Astrocyte of the cerebellum (primary cell): ENCODE measurements around the gene AFAP1L1.

Experiments
- DNase-seq: peaks from one replicate; pipeline ENCODE4 v3.0.0-alpha.2; 2011; ENCODE audit warnings: low read depth
- H3K4me3 ChIP-seq: 2 replicates; pipeline ENCODE4 v1.5.1; 2011; ENCODE audit warnings: mild to moderate bottlenecking, low read depth, low read length, moderate library complexity
- in situ Hi-C: cut with HindIII; loops from 2 replicates; pipeline ENCODE4 v1.10.0; 2017; ENCODE audit warnings: low sequenced_read_pairs
- TF ChIP-seq, protein P1 (sequence below): IDR thresholded peaks from 2 replicates; pipeline ENCODE4 v1.5.1; 2012; ENCODE audit warnings: low read length, low read depth, moderate library complexity, mild to moderate bottlenecking; ENCODE audit errors: missing control alignments

AFAP1L1 gene

DNA sequence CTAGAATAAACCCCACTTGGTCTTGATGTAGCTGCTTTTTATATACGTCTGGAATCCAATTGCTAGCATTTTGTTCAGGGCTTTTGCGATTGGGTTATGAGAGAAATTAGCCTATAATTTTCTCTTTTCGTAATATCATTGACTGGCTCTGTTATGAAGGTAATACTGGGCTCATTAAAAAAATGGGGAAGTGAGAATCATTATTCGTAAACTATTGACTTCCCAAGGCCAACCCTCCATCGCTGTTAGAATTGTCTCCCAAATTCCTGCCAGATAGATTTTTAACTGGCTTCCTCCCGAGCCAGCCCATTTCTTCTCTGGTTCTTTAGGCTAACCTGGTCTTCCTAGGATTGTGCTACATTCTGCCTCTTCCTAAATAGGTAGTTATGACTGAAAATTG, 37.7 kb downstream of the AFAP1L1 start:
- TF ChIP-seq, protein P1, sequence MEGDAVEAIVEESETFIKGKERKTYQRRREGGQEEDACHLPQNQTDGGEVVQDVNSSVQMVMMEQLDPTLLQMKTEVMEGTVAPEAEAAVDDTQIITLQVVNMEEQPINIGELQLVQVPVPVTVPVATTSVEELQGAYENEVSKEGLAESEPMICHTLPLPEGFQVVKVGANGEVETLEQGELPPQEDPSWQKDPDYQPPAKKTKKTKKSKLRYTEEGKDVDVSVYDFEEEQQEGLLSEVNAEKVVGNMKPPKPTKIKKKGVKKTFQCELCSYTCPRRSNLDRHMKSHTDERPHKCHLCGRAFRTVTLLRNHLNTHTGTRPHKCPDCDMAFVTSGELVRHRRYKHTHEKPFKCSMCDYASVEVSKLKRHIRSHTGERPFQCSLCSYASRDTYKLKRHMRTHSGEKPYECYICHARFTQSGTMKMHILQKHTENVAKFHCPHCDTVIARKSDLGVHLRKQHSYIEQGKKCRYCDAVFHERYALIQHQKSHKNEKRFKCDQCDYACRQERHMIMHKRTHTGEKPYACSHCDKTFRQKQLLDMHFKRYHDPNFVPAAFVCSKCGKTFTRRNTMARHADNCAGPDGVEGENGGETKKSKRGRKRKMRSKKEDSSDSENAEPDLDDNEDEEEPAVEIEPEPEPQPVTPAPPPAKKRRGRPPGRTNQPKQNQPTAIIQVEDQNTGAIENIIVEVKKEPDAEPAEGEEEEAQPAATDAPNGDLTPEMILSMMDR = no peak
- DNase-seq = no peak
- in situ Hi-C loops = no loop called here
- no peak overlapping the region for H3K4me3 ChIP-seq

DNA sequence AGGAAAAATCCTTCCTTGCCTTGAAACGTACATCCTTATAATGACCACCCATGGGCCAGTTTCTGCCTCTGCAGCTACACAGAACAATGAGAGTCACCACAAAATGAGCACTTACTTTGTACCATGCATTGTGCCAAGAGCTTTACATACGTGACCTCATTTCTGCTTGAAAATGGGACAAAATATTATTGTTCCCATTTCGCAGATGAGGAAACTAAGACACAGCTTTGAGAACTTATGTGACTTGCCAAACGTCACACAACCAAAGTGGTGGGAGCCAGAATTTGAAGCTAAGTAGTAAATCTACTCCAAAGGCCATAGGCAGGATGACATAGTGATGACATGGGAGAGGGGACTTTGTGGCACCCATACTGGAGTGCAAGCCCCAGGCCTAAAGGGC, 38.8 kb downstream of the AFAP1L1 start:
- no peak overlapping the region for H3K4me3 ChIP-seq
- DNase-seq = no peak
- in situ Hi-C loops = no loop called here
- TF ChIP-seq, protein P1 = no peak

GRCh38 chr5:149310947-149311658, 39.4 kb downstream of the AFAP1L1 start:
- H3K4me3 ChIP-seq = no peak overlapping the region
- in situ Hi-C loops = no loop called here
- no peak for DNase-seq
- TF ChIP-seq, protein P1 = no peak

DNA sequence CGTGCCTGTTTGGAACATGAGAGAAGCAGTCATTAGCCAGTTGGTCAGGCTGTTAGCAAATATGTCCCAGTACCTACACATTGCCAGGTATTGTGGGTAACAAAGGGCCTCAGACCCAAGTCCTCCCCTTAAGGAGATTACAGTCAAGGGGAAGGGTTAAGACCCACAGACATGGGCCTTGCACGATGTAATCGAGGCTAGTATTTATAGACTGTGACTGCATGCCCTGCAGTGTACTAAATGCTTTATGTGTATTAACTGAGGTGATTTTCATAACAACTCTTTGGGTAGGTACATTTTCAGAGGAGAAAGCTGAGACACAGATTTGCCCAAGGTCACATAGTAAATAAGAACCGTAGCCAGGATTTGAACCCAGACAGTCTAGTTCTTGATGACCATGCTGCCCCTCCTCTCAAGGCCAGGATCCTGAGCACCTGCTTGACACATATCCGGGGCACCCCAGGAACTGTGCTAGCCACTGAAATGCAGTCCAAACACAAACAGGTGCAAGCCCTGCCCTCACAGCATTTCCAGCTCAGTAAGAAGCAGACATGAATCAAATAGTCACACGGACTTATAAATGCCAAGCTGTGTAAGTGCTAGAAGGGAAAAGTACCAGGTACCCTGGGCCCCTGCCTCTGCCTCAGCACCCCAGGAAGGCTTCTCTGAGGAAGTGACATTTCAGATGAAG, 41.6 kb downstream of the AFAP1L1 start:
- no peak overlapping the region for H3K4me3 ChIP-seq
- no peak for DNase-seq
- TF ChIP-seq, protein P1 = no peak
- in situ Hi-C loops = no loop called here

DNA sequence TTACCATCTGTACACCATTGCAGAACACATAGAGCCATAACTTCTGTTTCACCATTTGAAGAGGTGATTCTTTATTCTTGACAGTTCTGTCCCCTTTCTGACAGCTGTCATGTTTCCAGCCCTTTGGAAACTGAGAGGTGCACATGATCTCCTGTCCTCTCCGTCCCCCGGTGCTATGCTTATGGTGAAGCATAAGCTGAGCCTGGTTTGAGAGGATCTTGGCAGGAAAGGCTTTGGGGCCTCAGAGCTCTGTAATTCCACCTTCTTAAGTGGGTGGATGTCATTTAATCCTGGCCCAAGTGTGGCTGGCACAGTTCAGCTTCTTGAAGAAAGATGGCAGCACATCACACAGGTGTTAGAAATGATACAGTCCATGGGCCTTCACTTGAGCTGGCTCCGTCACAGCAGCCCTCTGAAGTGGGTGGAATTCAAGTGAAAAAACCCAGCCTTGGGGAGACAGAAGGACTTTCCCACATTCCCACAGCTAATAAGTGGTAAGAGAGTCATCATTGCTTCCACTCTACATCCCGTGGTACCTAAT, 43.0 kb downstream of the AFAP1L1 start:
- TF ChIP-seq, protein P1 = no peak
- no peak for DNase-seq
- no peak overlapping the region for H3K4me3 ChIP-seq
- in situ Hi-C loops = no loop called here

- DNase-seq = no peak
- TF ChIP-seq, protein P1 = no peak
- H3K4me3 ChIP-seq = no peak overlapping the region
- in situ Hi-C loops = no loop called here
These were observed 44.1 kb downstream of the AFAP1L1 start for GRCh38 chr5:149315753-149316152.
